ENCODE data around the gene SOX15. TPM values are rescaled to one million over a fixed set of nuclear protein-coding genes. Genes with fewer than 3 reads are reported as not detected.
"Not testable (repeated sequence)": the region's sequence is repeated elsewhere in the genome, so short reads cannot be mapped to it uniquely, and the experiment has no call there.

SOX15 gene
- total and polyA plus RNA-seq, 5 donors from 2014 or later, result not detected

DNA sequence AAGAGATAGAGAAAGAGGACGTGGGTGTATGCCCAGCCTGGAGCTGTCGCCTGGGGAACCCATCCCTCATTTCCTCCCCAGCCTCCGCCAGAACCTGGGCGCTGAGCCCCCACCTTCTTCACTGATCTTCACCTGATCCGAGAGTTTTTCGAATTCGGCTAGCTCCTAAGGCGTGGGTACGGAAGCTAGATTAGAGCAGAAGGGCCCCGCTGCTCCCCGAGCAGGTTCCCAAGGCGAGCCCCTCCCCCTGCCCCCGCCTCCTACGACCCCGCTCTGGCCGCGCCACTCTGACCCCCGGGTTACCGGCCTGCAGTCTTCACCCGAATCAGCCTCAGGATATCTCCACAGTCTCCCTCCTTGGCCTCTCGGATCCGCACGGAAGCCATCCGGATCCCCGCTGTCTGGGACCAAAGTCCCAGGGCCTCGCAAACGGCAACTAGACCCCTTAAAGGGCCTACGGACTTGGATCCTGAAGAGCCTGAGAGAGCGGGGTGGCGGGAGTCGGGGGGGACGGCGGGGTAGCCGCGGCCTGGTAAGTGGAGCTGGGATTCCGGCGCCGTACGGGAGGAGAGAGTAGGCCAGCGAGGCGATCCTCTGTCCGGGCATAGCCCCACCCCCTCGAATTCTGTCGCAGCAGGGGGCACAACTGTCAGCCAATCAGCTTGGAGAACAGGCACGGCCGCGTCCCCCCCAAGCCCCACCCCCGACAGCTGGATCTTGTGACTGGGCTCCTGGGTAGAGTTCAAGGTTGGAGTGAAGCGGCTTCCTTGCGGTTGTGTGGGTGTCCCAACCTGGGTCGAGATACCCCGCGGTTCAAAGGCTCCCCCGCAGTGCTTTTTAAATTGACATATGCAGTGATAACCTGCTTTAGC lies 37.6 kb upstream of the SOX15 start, which contains the start of gene SAT2:
Gene SAT2 (minus strand): TSS at position 572 of the 872 bp plus-strand sequence. CDS start 186 bp downstream, at position 386.
- Mint-ChIP-seq H3K4me1 (peaks cover 0 to 21% (median 13%) of the 10 kb centered on the region in 4 donors), H3K27me3 (no peaks in the 10 kb centered on the region), H3K36me3 (no peaks in the 10 kb centered on the region), H3K4me3 (peak within 1 kb of the TSS; percentile 90 to 94 (median 92)), H3K27ac (peak within 1 kb of the TSS; percentile 90 to 93 (median 93)), H3K9me3 (no peaks in the 10 kb centered on the region)
- Histone ChIP-seq H3K27ac (ENCODE audit: insufficient read depth, low read length, poor library complexity, severe bottlenecking) (peak within 1 kb of the TSS; percentile 73), H3K4me1 (ENCODE audit: control insufficient read depth, insufficient read depth, low read length, poor library complexity, severe bottlenecking) (peaks cover 17% of the 10 kb centered on the region), H3K36me3 (ENCODE audit: control insufficient read depth, insufficient read depth, low read length) (no peaks in the 10 kb centered on the region), H3K9me3 (ENCODE audit: control insufficient read depth in 2 of 2, low read length in 2 of 2) (no peaks in the 10 kb centered on the region), H3K4me3 (ENCODE audit: low read depth, low read length) (peak within 1 kb of the TSS; percentile 75), H3K27me3 (ENCODE audit: control insufficient read depth, insufficient read depth, low read length) (no peaks in the 10 kb centered on the region)
- ATAC-seq (ENCODE audit: low read depth in 2 of 2) (peak; percentile 89 to 92), DNase-seq (peak; percentile 75 to 94 (median 82))

DNA sequence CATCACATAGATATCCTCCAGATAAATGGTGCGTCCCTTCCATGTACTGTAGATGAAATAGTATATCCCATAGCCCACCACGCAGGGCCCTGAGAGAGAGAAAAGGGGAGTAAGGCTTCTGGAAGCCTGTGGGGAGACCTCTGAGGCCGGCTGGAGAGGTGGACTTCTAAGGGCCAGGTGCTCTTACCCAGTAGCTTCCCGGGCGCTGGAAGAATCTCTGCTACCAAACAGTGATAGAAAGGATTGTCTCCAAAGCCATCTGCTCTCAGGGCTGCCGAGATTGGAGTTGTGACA lies 37.0 kb upstream of the SOX15 start:
- Mint-ChIP-seq H3K4me3 (peak overlapping the region; percentile 90 to 94 (median 92)), H3K36me3 (no peaks in the 10 kb centered on the region)
- H3K9me3 ChIP-seq (ENCODE audit: control insufficient read depth in 2 of 2, low read length in 2 of 2), result no peaks in the 10 kb centered on the region

DNA sequence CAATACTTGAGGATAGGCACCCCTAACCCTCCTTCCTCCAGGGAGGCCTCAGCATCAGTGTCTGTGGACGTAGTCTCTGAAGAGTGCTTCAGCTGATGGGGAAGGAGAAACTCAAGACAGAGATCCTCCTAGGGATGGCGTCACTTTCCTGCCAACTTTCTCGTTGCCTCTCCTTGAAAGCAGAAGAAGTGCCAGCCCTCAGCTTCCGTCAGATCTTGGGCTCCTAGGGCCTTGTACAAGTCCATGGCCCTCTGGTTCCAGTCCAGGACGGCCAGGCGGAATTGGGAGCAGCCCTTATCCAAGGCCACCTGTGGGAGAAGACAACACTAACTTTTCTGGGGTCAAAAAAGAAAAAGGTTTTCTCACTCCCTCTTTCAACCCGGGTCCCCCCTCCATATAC lies 36.4 kb upstream of the SOX15 start:
- H3K4me1 Mint-ChIP-seq, result peaks cover 0 to 19% (median 13%) of the 10 kb centered on the region in 4 donors
- no peak overlapping the region for H3K4me3 ChIP-seq (ENCODE audit: low read depth, low read length)
- H3K9me3 Mint-ChIP-seq, result no peaks in the 10 kb centered on the region
- H3K27me3 ChIP-seq (ENCODE audit: control insufficient read depth, insufficient read depth, low read length), result no peaks in the 10 kb centered on the region
- DNase-seq (no peak), ATAC-seq (ENCODE audit: low read depth in 2 of 2) (no peak)
- H3K27me3 Mint-ChIP-seq, result no peaks in the 10 kb centered on the region
- no peak overlapping the region for H3K27ac ChIP-seq (ENCODE audit: insufficient read depth, low read length, poor library complexity, severe bottlenecking)
- no peaks in the 10 kb centered on the region for H3K36me3 Mint-ChIP-seq
- H3K4me1 ChIP-seq (ENCODE audit: control insufficient read depth, insufficient read depth, low read length, poor library complexity, severe bottlenecking), result peaks cover 17% of the 10 kb centered on the region
- no peaks in the 10 kb centered on the region for H3K36me3 ChIP-seq (ENCODE audit: control insufficient read depth, insufficient read depth, low read length)
- peak overlapping the region; percentile 90 to 94 (median 92) for H3K4me3 Mint-ChIP-seq
- peak overlapping the region; percentile 42 to 90 (median 80) for H3K27ac Mint-ChIP-seq
- no peaks in the 10 kb centered on the region for H3K9me3 ChIP-seq (ENCODE audit: control insufficient read depth in 2 of 2, low read length in 2 of 2)

More for the DNA sequence above, 37.0 kb upstream of the SOX15 start:
- peak overlapping the region; percentile 75 for H3K4me3 ChIP-seq (ENCODE audit: low read depth, low read length)
- no peaks in the 10 kb centered on the region for H3K9me3 Mint-ChIP-seq
- no peaks in the 10 kb centered on the region for H3K27me3 Mint-ChIP-seq
- H3K4me1 Mint-ChIP-seq, result peaks cover 0 to 19% (median 13%) of the 10 kb centered on the region in 4 donors
- peak overlapping the region; percentile 82 to 93 (median 90) for H3K27ac Mint-ChIP-seq
- DNase-seq, result no peak
- ATAC-seq (ENCODE audit: low read depth in 2 of 2), result no peak
- H3K4me1 ChIP-seq (ENCODE audit: control insufficient read depth, insufficient read depth, low read length, poor library complexity, severe bottlenecking), result peaks cover 17% of the 10 kb centered on the region
- peak overlapping the region; percentile 73 for H3K27ac ChIP-seq (ENCODE audit: insufficient read depth, low read length, poor library complexity, severe bottlenecking)
- H3K27me3 ChIP-seq (ENCODE audit: control insufficient read depth, insufficient read depth, low read length), result no peaks in the 10 kb centered on the region
- no peaks in the 10 kb centered on the region for H3K36me3 ChIP-seq (ENCODE audit: control insufficient read depth, insufficient read depth, low read length)

DNA sequence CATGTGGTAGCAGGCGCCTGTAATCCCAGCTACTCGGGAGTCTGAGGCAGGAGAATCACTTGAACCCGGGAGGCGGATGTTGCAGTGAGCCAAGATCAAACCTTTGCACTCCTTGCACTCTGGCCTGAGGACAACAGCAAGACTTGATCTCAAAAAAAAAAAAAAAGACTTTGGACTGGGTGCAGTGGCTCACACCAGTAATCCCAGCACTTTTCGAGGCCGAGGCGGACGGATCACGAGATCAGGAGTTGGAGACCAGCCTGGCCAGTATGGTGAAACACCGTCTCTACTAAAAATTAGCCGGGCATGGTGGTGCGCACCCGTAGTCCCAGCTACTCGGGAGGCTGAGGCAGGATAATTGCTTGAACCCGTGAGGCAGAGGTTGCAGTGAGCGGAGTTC lies 35.9 kb upstream of the SOX15 start:
- not testable (repeated sequence) for H3K9me3 ChIP-seq (ENCODE audit: control insufficient read depth in 2 of 2, low read length in 2 of 2); H3K27ac Mint-ChIP-seq; H3K36me3 ChIP-seq (ENCODE audit: control insufficient read depth, insufficient read depth, low read length); H3K4me3 ChIP-seq (ENCODE audit: low read depth, low read length); H3K27me3 ChIP-seq (ENCODE audit: control insufficient read depth, insufficient read depth, low read length); H3K9me3 Mint-ChIP-seq; DNase-seq; H3K27ac ChIP-seq (ENCODE audit: insufficient read depth, low read length, poor library complexity, severe bottlenecking); H3K27me3 Mint-ChIP-seq; H3K36me3 Mint-ChIP-seq; ATAC-seq (ENCODE audit: low read depth in 2 of 2)
- Mint-ChIP-seq H3K4me3 (peak overlapping the region; percentile 41 to 93 (median 82)), H3K4me1 (peaks cover 0 to 19% (median 13%) of the 10 kb centered on the region in 4 donors)
- H3K4me1 ChIP-seq (ENCODE audit: control insufficient read depth, insufficient read depth, low read length, poor library complexity, severe bottlenecking), result peaks cover 17% of the 10 kb centered on the region

DNA sequence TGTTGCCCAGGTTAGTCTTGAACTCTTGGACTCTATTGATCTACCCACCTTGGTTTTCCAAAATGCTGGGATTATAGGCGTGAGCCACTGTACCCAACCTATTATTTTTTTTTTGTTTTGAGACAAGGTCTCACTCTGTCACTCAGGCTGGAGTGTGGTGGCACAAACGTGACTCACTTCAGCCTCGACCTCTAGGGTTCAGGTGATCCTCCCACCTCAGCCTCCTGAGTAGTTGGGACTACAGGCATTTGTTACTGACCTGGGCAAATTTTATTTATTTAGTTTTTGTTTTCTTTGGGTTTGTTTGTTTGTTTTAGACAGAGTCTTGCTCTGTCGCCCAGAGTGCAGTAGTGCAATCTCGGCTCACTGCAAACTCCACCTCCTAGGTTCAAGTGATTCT lies 33.8 kb upstream of the SOX15 start:
- H3K36me3 Mint-ChIP-seq, result no peaks in the 10 kb centered on the region
- no peaks in the 10 kb centered on the region for H3K27me3 Mint-ChIP-seq
- H3K27ac Mint-ChIP-seq, result no peak overlapping the region

DNA sequence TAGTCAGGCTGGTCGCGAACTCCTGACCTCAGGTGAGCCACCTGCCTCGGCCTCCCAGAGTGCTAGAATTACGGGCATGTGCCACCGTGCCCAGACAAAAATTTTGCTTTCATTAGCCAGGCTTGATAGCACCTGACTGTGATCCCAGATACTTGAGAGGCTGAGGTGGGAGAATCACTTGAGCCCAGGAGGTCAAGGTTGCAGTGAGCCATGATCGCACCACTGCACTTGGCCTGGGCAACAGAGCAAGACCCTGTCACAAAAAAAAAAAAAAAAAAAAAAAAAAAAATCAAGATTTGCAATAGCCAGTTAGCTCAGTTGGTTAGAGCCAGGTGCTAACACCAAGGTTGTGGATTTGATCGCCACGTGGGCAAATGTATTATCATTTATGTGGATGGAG lies 30.9 kb upstream of the SOX15 start:
- Histone ChIP-seq H3K36me3 (ENCODE audit: control insufficient read depth, insufficient read depth, low read length) (no peaks in the 10 kb centered on the region), H3K27ac (ENCODE audit: insufficient read depth, low read length, poor library complexity, severe bottlenecking) (no peak overlapping the region), H3K9me3 (ENCODE audit: control insufficient read depth in 2 of 2, low read length in 2 of 2) (no peaks in the 10 kb centered on the region), H3K4me3 (ENCODE audit: low read depth, low read length) (no peak overlapping the region), H3K27me3 (ENCODE audit: control insufficient read depth, insufficient read depth, low read length) (no peaks in the 10 kb centered on the region), H3K4me1 (ENCODE audit: control insufficient read depth, insufficient read depth, low read length, poor library complexity, severe bottlenecking) (no peaks in the 10 kb centered on the region)
- no peak for DNase-seq
- no peaks in the 10 kb centered on the region for H3K9me3 Mint-ChIP-seq
- H3K27me3 Mint-ChIP-seq, result no peaks in the 10 kb centered on the region
- H3K4me1 Mint-ChIP-seq, result no peaks in the 10 kb centered on the region
- no peaks in the 10 kb centered on the region for H3K36me3 Mint-ChIP-seq
- no peak for ATAC-seq (ENCODE audit: low read depth in 2 of 2)
- H3K27ac Mint-ChIP-seq, result no peak overlapping the region
- H3K4me3 Mint-ChIP-seq, result no peak overlapping the region

More for the DNA sequence above, 33.8 kb upstream of the SOX15 start:
- Histone ChIP-seq H3K4me1 (ENCODE audit: control insufficient read depth, insufficient read depth, low read length, poor library complexity, severe bottlenecking) (peaks cover 17% of the 10 kb centered on the region), H3K9me3 (ENCODE audit: control insufficient read depth in 2 of 2, low read length in 2 of 2) (no peaks in the 10 kb centered on the region), H3K27me3 (ENCODE audit: control insufficient read depth, insufficient read depth, low read length) (no peaks in the 10 kb centered on the region), H3K36me3 (ENCODE audit: control insufficient read depth, insufficient read depth, low read length) (no peaks in the 10 kb centered on the region), H3K27ac (ENCODE audit: insufficient read depth, low read length, poor library complexity, severe bottlenecking) (no peak overlapping the region), H3K4me3 (ENCODE audit: low read depth, low read length) (no peak overlapping the region)
- H3K9me3 Mint-ChIP-seq, result no peaks in the 10 kb centered on the region
- DNase-seq (no peak), ATAC-seq (ENCODE audit: low read depth in 2 of 2) (no peak)
- H3K4me3 Mint-ChIP-seq, result peak overlapping the region in 1 of 4 donors; percentile 63
- H3K4me1 Mint-ChIP-seq, result peaks cover 0 to 16% (median 13%) of the 10 kb centered on the region in 4 donors

DNA sequence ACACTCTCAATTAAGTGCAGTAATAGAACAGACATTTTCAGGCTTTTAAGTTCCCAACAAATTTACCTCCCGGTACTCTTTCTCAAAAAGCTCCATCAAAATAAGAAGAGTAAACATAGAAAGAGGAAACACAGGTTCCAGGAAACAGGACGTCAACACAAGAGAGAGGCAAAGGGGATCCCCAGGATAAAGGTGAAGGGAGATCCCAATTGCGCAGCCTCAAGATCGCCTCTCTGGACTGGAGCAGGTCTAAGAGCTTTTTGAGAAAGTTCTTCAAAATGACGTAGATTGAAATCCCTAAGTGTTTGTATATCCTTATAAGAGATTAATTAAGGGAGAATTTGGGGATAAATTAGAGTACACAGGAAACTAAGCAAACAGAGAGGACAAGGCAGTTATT lies 28.7 kb upstream of the SOX15 start:
- H3K27ac ChIP-seq (ENCODE audit: insufficient read depth, low read length, poor library complexity, severe bottlenecking), result no peak overlapping the region
- H3K9me3 ChIP-seq (ENCODE audit: control insufficient read depth in 2 of 2, low read length in 2 of 2), result no peaks in the 10 kb centered on the region
- peak overlapping the region in 1 of 3 donors; percentile 26 for H3K27ac Mint-ChIP-seq
- H3K4me3 ChIP-seq (ENCODE audit: low read depth, low read length), result no peak overlapping the region
- H3K27me3 ChIP-seq (ENCODE audit: control insufficient read depth, insufficient read depth, low read length), result no peaks in the 10 kb centered on the region
- no peaks in the 10 kb centered on the region for H3K36me3 ChIP-seq (ENCODE audit: control insufficient read depth, insufficient read depth, low read length)
- ATAC-seq (ENCODE audit: low read depth in 2 of 2) (no peak), DNase-seq (no peak)
- H3K27me3 Mint-ChIP-seq, result no peaks in the 10 kb centered on the region
- H3K4me1 ChIP-seq (ENCODE audit: control insufficient read depth, insufficient read depth, low read length, poor library complexity, severe bottlenecking), result peaks cover 5% of the 10 kb centered on the region
- H3K4me3 Mint-ChIP-seq, result peak overlapping the region in 1 of 4 donors; percentile 14
- H3K36me3 Mint-ChIP-seq, result no peaks in the 10 kb centered on the region
- H3K9me3 Mint-ChIP-seq, result no peaks in the 10 kb centered on the region
- peaks cover 3 to 10% (median 5%) of the 10 kb centered on the region in 4 donors for H3K4me1 Mint-ChIP-seq

Data from CD4-positive, CD25-positive, alpha-beta regulatory T cell (primary cell).